ENCODE data around the gene CHCHD6.

Gene CHCHD6

DNA sequence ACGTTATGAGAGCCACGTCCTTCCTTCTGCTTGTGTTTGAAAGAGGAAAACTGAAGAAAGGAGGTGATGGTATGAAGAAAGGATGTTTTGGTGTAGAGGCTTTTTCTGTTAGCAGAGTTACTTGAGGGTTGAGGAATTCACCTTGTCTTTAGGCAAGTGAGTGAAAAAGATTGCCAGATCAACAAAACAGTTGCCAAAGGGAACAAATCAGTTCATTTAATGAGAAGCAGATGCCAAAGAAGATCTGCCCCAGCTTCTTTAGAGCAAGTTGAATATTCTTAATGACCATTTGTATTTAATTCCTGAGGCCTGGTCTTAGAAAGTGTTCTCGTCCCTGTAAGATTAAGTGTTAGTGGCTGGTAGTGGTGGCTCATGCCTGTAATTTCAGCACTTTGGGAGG, 2.6 kb downstream of the CHCHD6 start:
- no peak for TF ChIP-seq ZNF274 (IDR thresholded peaks at IDR 0.05; ENCODE audit: low read depth, low read length)
- no peak overlapping the region for H3K4me3 ChIP-seq (ENCODE audit: low read length)

DNA sequence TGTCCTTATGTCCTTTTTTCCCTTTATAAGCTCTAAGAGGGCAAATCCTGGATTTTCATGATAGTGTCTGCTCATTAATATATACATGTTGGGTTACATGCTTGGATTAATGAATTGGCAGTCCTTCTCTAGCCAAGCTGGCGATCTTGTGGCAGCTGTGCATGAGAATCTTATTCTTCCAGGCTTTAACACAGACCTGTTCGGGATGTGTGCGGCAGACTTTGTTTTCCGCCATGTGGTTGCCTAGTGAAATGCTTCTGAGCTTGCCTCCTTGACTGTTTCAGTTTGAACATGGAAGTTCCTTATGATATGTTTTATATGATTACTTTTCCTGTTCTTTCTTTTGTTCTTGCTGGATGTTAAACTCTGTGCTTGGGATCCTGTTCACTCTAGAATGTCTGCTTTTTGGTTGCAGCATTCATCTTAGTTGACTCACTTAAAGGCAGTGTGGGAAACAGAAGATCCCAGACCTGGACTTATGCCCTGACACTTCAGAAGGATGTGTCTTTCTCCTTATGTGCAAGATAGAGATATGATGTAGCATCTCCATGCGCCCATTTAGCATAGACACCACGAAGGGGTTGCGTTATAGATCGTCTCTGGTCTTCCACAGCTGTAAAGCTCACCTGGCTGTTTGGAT, 7.2 kb downstream of the CHCHD6 start:
- TF ChIP-seq ZNF274 (IDR thresholded peaks at IDR 0.05; ENCODE audit: low read depth, low read length): no peak

DNA sequence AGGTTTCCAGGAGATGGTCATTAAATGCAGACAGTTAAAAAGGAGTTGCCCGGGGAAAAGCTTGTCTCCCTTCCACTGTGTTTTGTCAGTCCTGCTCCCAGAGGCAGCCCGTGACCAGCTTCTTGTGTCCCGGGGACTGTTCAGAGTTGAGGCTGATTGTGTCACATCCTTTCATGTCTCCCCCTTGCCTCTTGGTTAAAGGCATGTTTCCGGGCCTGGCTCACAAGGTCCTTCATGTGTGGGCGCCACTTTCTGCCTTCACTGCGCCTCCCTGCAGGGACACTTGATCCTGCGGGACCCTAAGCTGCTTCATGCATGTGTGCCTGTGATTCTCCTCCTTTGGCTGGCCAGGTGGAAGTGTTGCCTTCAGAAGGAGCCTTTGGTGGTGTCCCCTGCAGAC, 9.2 kb downstream of the CHCHD6 start:
- no peak for TF ChIP-seq ZNF274 (IDR thresholded peaks at IDR 0.05; ENCODE audit: low read depth, low read length)
- no peak overlapping the region for H3K4me3 ChIP-seq (ENCODE audit: low read length)

More for the DNA sequence above, 7.2 kb downstream of the CHCHD6 start:
- no peak overlapping the region for H3K4me3 ChIP-seq (ENCODE audit: low read length)

DNA sequence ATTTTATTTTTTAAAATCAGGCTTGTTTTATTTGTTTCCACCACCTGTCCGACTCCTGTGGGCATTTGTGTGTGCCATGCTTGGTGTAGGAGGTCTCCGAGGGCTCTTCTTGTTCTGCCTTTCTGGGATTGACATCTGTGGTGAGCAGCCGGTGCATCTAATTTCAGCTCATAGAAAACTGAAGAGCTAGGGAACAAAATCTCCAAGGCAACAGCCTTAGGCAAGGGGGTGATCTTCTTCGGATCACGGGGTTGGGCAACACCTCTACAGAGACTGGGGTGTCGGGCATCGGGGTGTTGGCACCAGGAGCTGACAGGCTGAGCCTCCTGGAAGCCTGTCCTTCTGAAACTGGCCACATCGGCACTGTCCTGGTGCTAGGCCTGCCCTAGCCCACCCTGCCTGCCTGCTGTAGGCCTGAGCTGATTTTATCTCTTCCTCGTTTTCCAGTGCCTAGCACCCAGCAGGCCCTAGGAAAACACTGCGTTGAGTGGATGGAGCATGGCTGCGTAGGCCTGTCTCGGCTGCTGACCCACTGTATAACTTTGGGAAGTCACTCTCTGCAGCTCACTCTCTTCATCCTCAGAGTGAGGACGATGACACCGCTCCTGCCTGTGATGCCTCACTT, 10.3 kb downstream of the CHCHD6 start:
- no peak for TF ChIP-seq ZNF274 (IDR thresholded peaks at IDR 0.05; ENCODE audit: low read depth, low read length)
- H3K4me3 ChIP-seq (ENCODE audit: low read length): no peak overlapping the region

DNA sequence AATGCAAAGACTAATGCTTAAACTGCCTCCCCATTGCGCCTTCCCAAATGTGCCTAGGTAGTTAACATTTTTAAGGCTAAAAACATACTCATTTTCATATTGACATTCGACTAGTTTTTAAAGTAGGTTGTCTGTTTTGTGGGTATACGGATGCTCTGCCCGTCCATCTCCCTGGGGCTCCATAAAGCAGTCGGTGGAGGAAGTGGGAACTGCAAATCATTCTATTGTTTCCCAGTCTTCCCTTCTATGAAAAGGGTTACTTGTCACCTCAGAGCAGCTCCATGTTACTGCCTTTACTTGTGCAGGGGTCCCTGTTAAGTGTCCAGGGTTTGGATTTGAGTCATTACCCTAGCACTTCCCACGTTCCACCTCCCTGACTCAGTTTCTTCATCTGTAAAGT, 10.9 kb downstream of the CHCHD6 start:
- no peak for TF ChIP-seq ZNF274 (IDR thresholded peaks at IDR 0.05; ENCODE audit: low read depth, low read length)

DNA sequence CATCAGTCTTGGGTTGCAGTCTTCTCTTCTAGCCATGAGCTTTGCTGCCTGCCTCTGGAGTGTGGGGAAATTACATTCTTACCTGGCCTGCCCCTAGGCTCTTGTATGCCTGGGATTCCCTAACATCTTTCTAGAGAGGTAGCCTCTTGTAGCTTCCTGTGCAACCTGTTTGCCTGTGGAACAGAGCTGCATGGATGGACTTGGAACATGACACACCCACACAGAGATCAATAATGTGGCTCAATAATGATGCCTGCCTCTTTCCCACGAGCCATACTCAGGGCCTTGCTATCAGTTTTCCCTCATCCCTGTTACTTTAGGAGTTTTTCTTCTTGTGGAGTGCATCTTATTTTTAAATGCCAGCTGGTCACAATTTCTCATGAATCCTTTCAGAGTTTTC, 11.4 kb downstream of the CHCHD6 start:
- H3K4me3 ChIP-seq (ENCODE audit: low read length): no peak overlapping the region
- no peak for TF ChIP-seq ZNF274 (IDR thresholded peaks at IDR 0.05; ENCODE audit: low read depth, low read length)

More for the DNA sequence above, 10.9 kb downstream of the CHCHD6 start:
- no peak overlapping the region for H3K4me3 ChIP-seq (ENCODE audit: low read length)

DNA sequence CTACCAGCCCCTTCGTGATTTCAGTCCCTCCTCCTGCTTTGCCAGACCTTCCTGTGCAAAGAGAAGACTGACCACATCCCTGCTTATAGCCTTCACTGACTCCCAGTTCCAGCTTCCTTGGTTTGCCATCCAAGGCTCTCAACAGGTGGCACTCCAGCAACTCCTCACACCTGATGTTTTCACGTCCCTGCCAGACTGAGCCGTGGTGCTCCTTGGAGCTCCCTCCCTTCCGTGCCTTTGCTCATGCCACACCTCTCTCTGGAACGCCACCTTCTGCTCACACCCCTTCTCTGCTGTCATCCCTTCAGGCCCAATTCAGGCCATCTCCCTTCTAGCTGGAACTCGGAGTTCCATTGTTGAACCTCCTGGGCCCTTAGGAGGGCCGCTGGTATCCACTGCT, 12.0 kb downstream of the CHCHD6 start:
- H3K4me3 ChIP-seq (ENCODE audit: low read length): no peak overlapping the region
- no peak for TF ChIP-seq ZNF274 (IDR thresholded peaks at IDR 0.05; ENCODE audit: low read depth, low read length)

DNA sequence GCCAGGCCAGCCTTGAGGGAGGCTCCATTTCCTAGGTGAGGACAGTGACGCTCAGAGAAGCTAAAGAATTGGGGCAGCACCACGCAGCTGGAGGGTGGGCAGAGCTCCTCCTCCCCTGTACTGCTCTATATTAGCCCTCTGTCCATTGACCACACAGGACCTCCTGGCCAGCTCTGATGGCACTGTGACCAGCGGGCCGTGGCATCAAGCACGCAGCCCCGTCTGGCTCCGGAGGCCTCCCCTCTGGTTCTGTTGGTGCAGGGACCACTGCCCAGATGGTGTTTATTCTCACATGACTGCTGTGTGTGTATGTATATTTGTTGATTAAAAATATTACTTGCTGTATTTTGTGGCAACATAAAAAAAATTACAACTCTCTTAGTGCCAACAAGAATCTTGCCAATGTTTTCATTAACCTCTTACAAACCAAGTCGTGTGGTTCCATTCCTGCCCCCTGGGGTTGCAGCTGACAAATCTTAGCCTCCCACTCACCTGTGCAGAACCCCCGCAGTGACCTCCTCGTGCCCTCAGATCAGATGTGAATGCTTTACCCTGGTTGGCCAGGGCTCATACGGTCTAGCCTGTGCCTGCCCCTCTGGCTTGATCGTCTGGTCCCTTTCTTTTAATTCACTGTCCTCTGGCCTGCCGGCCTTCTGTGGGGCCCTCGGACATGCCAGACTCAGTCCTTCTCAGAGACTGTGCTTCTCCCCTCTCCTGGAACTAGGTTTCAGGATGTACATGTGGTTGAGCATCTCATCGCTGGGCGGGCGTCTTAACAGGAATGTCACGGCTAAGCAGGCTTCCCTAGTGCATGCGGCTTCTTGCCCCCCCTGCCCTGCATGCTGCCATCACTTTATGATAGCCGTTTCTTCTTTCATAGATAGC, 14.8 kb downstream of the CHCHD6 start:
- no peak for TF ChIP-seq ZNF274 (IDR thresholded peaks at IDR 0.05; ENCODE audit: low read depth, low read length)
- no peak overlapping the region for H3K4me3 ChIP-seq (ENCODE audit: low read length)

DNA sequence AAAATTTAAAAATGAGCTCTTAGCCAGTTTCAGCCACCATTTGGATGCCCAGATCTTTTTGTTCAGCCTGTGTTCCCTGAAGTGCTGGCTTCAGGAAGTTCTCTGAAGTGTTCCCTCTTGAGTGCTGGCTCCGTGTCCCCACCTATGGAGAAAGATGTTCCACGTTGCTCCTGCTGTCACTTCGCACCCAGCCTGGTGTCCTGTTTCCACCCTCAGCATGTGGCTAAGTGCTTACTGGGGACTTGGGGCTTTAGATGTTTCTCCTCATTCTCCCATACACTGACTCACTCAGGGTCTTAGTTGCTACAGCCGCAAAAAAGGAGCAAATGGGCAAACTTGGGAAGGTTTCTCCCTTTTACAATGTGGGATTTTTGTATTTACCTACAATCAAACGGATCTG, 16.6 kb downstream of the CHCHD6 start:
- H3K4me3 ChIP-seq (ENCODE audit: low read length): no peak overlapping the region
- TF ChIP-seq ZNF274 (IDR thresholded peaks at IDR 0.05; ENCODE audit: low read depth, low read length): no peak

DNA sequence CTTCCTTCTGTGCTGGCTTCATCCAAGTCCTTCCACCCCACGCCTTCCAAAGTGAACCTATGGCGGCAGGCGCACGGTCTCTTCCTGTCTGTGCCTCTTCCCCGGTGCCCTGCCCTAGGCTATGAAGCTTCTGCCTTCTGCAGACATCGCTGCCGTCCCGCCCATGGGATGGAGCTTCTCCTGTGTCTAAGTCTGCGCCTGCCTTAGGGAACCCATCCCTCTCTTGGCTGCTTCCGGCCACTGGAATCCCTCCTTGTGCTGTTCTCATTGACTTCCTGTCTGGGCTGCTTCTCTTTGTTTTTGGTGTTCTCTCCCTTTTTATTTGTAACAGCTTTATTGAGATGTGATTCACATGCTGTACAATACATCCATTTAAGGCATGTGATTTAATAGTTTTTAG, 17.2 kb downstream of the CHCHD6 start:
- no peak for TF ChIP-seq ZNF274 (IDR thresholded peaks at IDR 0.05; ENCODE audit: low read depth, low read length)
- no peak overlapping the region for H3K4me3 ChIP-seq (ENCODE audit: low read length)

DNA sequence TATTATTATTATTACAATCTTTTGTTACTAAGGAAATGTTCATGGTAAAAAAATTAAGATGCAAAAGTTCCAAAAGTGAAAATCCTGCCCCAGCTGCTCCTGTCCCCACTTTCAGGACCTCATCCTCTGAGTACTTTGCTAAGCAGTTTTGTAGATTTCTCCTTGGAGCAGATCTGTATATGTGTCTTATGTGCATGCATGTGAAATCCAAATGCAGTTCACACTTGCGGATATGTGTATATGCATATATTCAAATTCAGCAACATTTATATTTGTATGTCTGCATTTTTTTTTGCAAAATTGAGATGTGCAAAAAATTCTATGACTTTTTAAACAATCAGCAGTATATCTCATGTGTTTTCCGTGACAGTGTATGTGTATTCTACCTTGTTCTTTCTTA, 19.2 kb downstream of the CHCHD6 start:
- TF ChIP-seq ZNF274 (IDR thresholded peaks at IDR 0.05; ENCODE audit: low read depth, low read length): no peak
- no peak overlapping the region for H3K4me3 ChIP-seq (ENCODE audit: low read length)

DNA sequence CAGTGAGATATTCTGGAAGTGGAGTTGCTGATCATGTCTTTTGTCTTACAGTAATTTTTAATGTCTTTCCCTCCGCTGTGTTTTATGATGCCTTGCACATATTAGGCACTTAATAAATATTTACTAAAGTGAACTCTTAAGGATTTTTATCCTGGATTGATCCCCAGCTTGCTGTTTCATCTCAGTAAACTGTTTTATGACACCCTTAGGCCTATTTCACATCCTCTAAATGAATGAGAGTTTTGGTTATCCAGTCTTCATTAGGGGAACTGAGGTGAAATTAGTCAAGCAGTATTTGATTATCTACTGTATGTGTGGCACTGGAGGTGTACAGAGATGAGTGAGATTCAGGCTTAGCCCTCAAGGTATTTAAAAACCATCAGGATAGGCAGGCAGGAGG, 19.8 kb downstream of the CHCHD6 start:
- H3K4me3 ChIP-seq (ENCODE audit: low read length): no peak overlapping the region
- TF ChIP-seq ZNF274 (IDR thresholded peaks at IDR 0.05; ENCODE audit: low read depth, low read length): no peak

DNA sequence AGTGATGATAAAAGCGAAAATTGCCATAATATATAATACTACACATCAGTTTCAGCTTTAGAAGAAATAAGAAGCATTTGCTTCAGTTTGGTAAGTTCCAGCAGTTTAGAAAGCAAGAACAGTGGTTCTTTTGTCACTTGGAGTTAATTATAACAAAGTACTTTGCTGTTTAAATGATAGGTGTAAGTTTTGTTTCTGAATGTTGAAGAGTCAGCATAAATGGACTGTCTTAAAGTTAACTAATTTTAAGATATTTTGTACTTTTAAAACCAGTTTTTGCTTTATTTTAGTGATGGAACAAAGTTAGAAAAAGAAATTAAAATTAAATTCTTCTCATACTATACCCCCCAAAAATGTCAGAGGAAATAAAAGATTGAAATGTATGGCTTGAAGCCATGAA, 24.6 kb downstream of the CHCHD6 start:
- no peak for TF ChIP-seq ZNF274 (IDR thresholded peaks at IDR 0.05; ENCODE audit: low read depth, low read length)
- no peak overlapping the region for H3K4me3 ChIP-seq (ENCODE audit: low read length)

DNA sequence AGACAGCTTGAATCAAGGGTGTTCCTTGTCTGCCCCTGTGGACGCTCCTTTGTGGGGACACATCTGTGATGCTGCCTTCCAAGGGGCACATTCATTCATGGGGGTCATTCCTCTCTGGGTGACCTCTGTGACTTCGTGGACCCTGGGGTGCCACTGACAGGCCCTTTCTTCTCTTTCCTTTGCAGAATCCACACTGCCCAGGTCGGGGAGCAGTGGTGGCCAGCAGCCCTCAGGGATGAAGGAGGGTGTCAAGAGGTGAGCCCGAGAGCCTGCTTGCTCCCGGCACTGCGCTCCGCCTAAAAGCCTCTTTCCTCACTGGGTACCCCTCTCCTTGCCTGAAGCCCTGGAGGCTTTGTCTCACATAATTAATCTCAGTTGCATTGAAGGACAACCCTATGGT, 26.3 kb downstream of the CHCHD6 start:
- H3K4me3 ChIP-seq (ENCODE audit: low read length): no peak overlapping the region
- TF ChIP-seq ZNF274 (IDR thresholded peaks at IDR 0.05; ENCODE audit: low read depth, low read length): no peak

DNA sequence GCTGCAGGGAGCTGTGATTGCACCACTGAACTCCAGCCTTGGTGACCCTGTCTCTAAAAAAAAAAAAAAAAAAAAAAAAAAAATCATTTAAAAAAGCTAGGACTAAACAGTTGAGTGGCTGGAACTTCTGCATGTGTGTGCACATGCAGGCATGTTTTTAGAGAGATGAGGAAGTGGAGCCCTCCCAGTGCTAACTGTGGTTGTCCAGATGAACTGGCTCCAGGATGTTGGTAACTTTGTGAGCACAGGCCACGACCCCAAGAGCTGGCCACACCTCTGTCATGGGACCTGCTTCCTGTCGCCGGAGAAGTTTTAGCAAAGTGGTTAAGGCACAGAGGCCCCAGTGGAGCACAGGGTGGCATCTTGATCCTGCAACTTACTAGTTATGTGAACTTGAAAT, 27.0 kb downstream of the CHCHD6 start:
- TF ChIP-seq ZNF274 (IDR thresholded peaks at IDR 0.05; ENCODE audit: low read depth, low read length): no peak
- no peak overlapping the region for H3K4me3 ChIP-seq (ENCODE audit: low read length)

Data from GM08714 (cell line).